Caco-2 (cell line): ENCODE results near the gene ITM2C. TPM values are rescaled to one million over a fixed set of nuclear protein-coding genes. Genes with fewer than 3 reads are reported as not detected.

Experiments used
- BruUV-seq: library from RNA; stranded (reverse); fragments of 400-500 nt; replicated peaks from 2 replicates; lab custom pipeline; 2021; lab: Mats Ljungman, UMichigan
- CTCF ChIA-PET: fragments of 300-600 bp; sonication (Branson Sonifier 250); formaldehyde crosslinking; loops from one replicate; lab custom pipeline; 2022; ENCODE audit warnings: antibody characterized with exemption; lab: Charles Lee
- POLR2A ChIA-PET: fragments of 300-600 bp; sonication (Branson Sonifier 250); formaldehyde crosslinking; loops from one replicate; lab custom pipeline; 2022; ENCODE audit warnings: antibody characterized with exemption; lab: Charles Lee
- DNase-seq, 2 experiments: peaks; one replicate each; pipeline versions ENCODE4 v3.0.0 to v3.0.0-alpha.2; 2020 to 2022
- H3K27me3 ChIP-seq: replicated peaks from 2 replicates; pipeline ENCODE4 v1.6.0; 2011; ENCODE audit warnings: low read length; ENCODE audit not compliant: control insufficient read depth, insufficient read depth
- H3K36me3 ChIP-seq: 2 replicates; pipeline ENCODE4 v1.5.1; 2011; ENCODE audit warnings: low read length; ENCODE audit not compliant: control insufficient read depth, insufficient read depth
- H3K4me1 ChIP-seq: fragments of 250-450 bp; sonication (Bioruptor Pico); 2 replicates; pipeline ENCODE4 v1.5.1; 2020; ENCODE audit warnings: mild to moderate bottlenecking
- H3K4me3 ChIP-seq: 2 replicates; pipeline ENCODE4 v1.5.1; 2011; ENCODE audit warnings: low read depth, mild to moderate bottlenecking, control low read depth, low read length
- H3K9me3 ChIP-seq: fragments of 250-450 bp; sonication (Bioruptor Pico); 2 replicates; pipeline ENCODE4 v1.5.1; 2020; ENCODE audit warnings: mild to moderate bottlenecking, moderate library complexity
- H3K27ac Mint-ChIP-seq: one replicate; pipeline ENCODE4 v1.8.0; 2022; ENCODE audit warnings: mixed read lengths; ENCODE audit not compliant: unreplicated experiment
- H3K27me3 Mint-ChIP-seq: one replicate; pipeline ENCODE4 v1.8.0; 2022; ENCODE audit warnings: mixed read lengths; ENCODE audit not compliant: insufficient read depth, unreplicated experiment
- H3K36me3 Mint-ChIP-seq: one replicate; pipeline ENCODE4 v1.8.0; 2022; ENCODE audit warnings: mild to moderate bottlenecking, mixed read lengths; ENCODE audit not compliant: insufficient read depth, unreplicated experiment
- H3K4me1 Mint-ChIP-seq: one replicate; pipeline ENCODE4 v1.8.0; 2022; ENCODE audit warnings: low read depth, mixed read lengths; ENCODE audit not compliant: unreplicated experiment
- H3K4me3 Mint-ChIP-seq: one replicate; pipeline ENCODE4 v1.8.0; 2022; ENCODE audit warnings: mild to moderate bottlenecking, moderate library complexity, mixed read lengths; ENCODE audit not compliant: unreplicated experiment
- H3K9me3 Mint-ChIP-seq: one replicate; pipeline ENCODE4 v1.8.0; 2022; ENCODE audit warnings: mixed read lengths; ENCODE audit not compliant: unreplicated experiment
- CTCF ChIP-seq, 2 experiments: fragments of 200-600 bp in 1 of 2; IDR thresholded peaks; 1 replicate in 1 of 2; 2 replicates in 1 of 2; pipeline versions ENCODE4 v1.5.1 to v1.8.0; 2011 to 2022; ENCODE audit warnings: antibody characterized with exemption in 1 of 2, control low read depth in 1 of 2, inconsistent platforms in 1 of 2, low read depth in 1 of 2, low read length in 1 of 2, mild to moderate bottlenecking in 1 of 2, moderate library complexity in 1 of 2; ENCODE audit not compliant: insufficient read depth in 1 of 2, severe bottlenecking in 1 of 2, unreplicated experiment in 1 of 2
- intact Hi-C: fragments of 100-400 bp; cut with micrococcal nuclease; formaldehyde crosslinking; loops from one replicate; pipeline ENCODE4 v1.10.0; 2022; ENCODE audit not compliant: unreplicated experiment
- total RNA-seq: library from RNA; stranded (reverse); gene quantifications from 2 replicates; pipeline ENCODE4 v1.2.3, GENCODE V29; 2022

Gene ITM2C
- total RNA-seq, 1 experiment from 2014 or later = 136 TPM

- Histone ChIP-seq H3K4me1 (no peaks in the 10 kb centered on the region), H3K27me3 (no peaks in the 10 kb centered on the region), H3K9me3 (no peaks in the 10 kb centered on the region), H3K36me3 (no peaks in the 10 kb centered on the region), H3K4me3 (no peak overlapping the region)
- Mint-ChIP-seq H3K27ac (no peak overlapping the region), H3K9me3 (no peaks in the 10 kb centered on the region), H3K4me1 (no peaks in the 10 kb centered on the region), H3K36me3 (no peaks in the 10 kb centered on the region), H3K27me3 (no peaks in the 10 kb centered on the region), H3K4me3 (no peak overlapping the region)
- no peak for TF ChIP-seq CTCF (IDR thresholded peaks at IDR 0.05; ENCODE audit: insufficient read depth in 1 of 2, low read depth in 1 of 2, low read length in 1 of 2, severe bottlenecking in 1 of 2, unreplicated experiment in 1 of 2)
- DNase-seq = no peak
- no TSS peak for BruUV-seq
- intact Hi-C loops = loop anchor here (2.0 kb wide), 2 partner anchors 45 to 77 kb away; no protein-coding TSS in a partner anchor
- POLR2A ChIA-PET = no interaction called here
- CTCF ChIA-PET = interaction anchor here (0.7 kb wide), 1 partner anchor 127 kb away, joined by 5 read pairs; no protein-coding TSS in a partner anchor
These were observed 39.4 kb upstream of the ITM2C start for GRCh38 chr2:230825354-230825753.

GRCh38 chr2:230827774-230828271 is 36.9 kb upstream of the ITM2C start:
- Mint-ChIP-seq H3K9me3 (no peaks in the 10 kb centered on the region), H3K27me3 (no peaks in the 10 kb centered on the region), H3K36me3 (no peaks in the 10 kb centered on the region), H3K27ac (no peak overlapping the region), H3K4me3 (no peak overlapping the region), H3K4me1 (no peaks in the 10 kb centered on the region)
- Histone ChIP-seq H3K4me1 (no peaks in the 10 kb centered on the region), H3K9me3 (no peaks in the 10 kb centered on the region), H3K36me3 (no peaks in the 10 kb centered on the region), H3K27me3 (no peaks in the 10 kb centered on the region), H3K4me3 (no peak overlapping the region)
- TF ChIP-seq CTCF (IDR thresholded peaks at IDR 0.05; ENCODE audit: insufficient read depth in 1 of 2, low read depth in 1 of 2, low read length in 1 of 2, severe bottlenecking in 1 of 2, unreplicated experiment in 1 of 2) = no peak
- DNase-seq = no peak
- intact Hi-C loops = no loop called here
- ChIA-PET CTCF (no interaction called here), POLR2A (no interaction called here)
- no TSS peak for BruUV-seq

- Histone ChIP-seq H3K4me1 (no peaks in the 10 kb centered on the region), H3K36me3 (no peaks in the 10 kb centered on the region), H3K9me3 (no peaks in the 10 kb centered on the region), H3K4me3 (no peak overlapping the region), H3K27me3 (no peaks in the 10 kb centered on the region)
- H3K36me3 Mint-ChIP-seq = no peaks in the 10 kb centered on the region
- H3K27me3 Mint-ChIP-seq = no peaks in the 10 kb centered on the region
- no peak for TF ChIP-seq CTCF (IDR thresholded peaks at IDR 0.05; ENCODE audit: insufficient read depth in 1 of 2, low read depth in 1 of 2, low read length in 1 of 2, severe bottlenecking in 1 of 2, unreplicated experiment in 1 of 2)
- ChIA-PET POLR2A (no interaction called here), CTCF (no interaction called here)
- H3K27ac Mint-ChIP-seq = no peak overlapping the region
- H3K4me1 Mint-ChIP-seq = no peaks in the 10 kb centered on the region
- intact Hi-C loops = no loop called here
- BruUV-seq = no TSS peak
- no peak for DNase-seq
- H3K9me3 Mint-ChIP-seq = no peaks in the 10 kb centered on the region
- no peak overlapping the region for H3K4me3 Mint-ChIP-seq
These were observed 36.3 kb upstream of the ITM2C start for GRCh38 chr2:230828272-230828961.
